Endometrial microvascular endothelial cells (primary cell): Measurements from ENCODE around the gene GJA1. TPM values are rescaled to one million over a fixed set of nuclear protein-coding genes. Genes with fewer than 3 reads are reported as not detected.
"Not testable (repeated sequence)": the region's sequence is repeated elsewhere in the genome, so short reads cannot be mapped to it uniquely, and the experiment has no call there.

ENCODE experiments used
- in situ Hi-C: cut with HindIII; loops from 2 replicates; pipeline ENCODE4 v1.10.0; 2017; ENCODE audit warnings: low sequenced_read_pairs, low pct_unique_long_range_greater_than_20kb; ENCODE audit errors: inconsistent ontology term
- total RNA-seq: library from RNA; depleted of rRNA; stranded (reverse); fragments of >200 nt; gene quantifications from one replicate; pipeline ENCODE4 v1.2.3, GENCODE V29; 2015; ENCODE audit errors: inconsistent ontology term

GJA1 gene
- total RNA-seq, 1 donor from 2014 or later = 116 TPM

GRCh38 chr6:121434037-121434770 is 1.2 kb upstream of the GJA1 start:
- in situ Hi-C loops = loop anchor here (10.0 kb wide), 2 partner anchors 231 to 411 kb away; no protein-coding TSS in a partner anchor

- in situ Hi-C loops = loop anchor here (10.0 kb wide), 2 partner anchors 228 to 408 kb away; no protein-coding TSS in a partner anchor
These were observed 920 bp downstream of the GJA1 start for GRCh38 chr6:121436274-121436857.

- in situ Hi-C loops = loop anchor here (10.0 kb wide), 2 partner anchors 228 to 408 kb away; no protein-coding TSS in a partner anchor
These were observed 1.8 kb downstream of the GJA1 start for GRCh38 chr6:121436960-121437850.

GRCh38 chr6:121437851-121438651 is 2.6 kb downstream of the GJA1 start:
- in situ Hi-C loops = loop anchor here (10.0 kb wide), 2 partner anchors 227 to 407 kb away; no protein-coding TSS in a partner anchor

GRCh38 chr6:121438869-121439268 is 3.4 kb downstream of the GJA1 start:
- in situ Hi-C loops = loop anchor here (10.0 kb wide), 2 partner anchors 226 to 406 kb away; no protein-coding TSS in a partner anchor

- in situ Hi-C loops = loop anchor here (10.0 kb wide), 2 partner anchors 225 to 405 kb away; no protein-coding TSS in a partner anchor
These were observed 4.0 kb downstream of the GJA1 start for GRCh38 chr6:121439475-121439874.

GRCh38 chr6:121439926-121440325 is 4.5 kb downstream of the GJA1 start:
- in situ Hi-C loops = loop anchor here (10.0 kb wide), 2 partner anchors 225 to 405 kb away; no protein-coding TSS in a partner anchor

GRCh38 chr6:121441477-121441876 is 6.0 kb downstream of the GJA1 start:
- in situ Hi-C loops = no loop called here

GRCh38 chr6:121442576-121442975 is 7.1 kb downstream of the GJA1 start:
- in situ Hi-C loops = no loop called here

- in situ Hi-C loops = no loop called here
These were observed 8.6 kb downstream of the GJA1 start for GRCh38 chr6:121443971-121444541.

- in situ Hi-C loops = not testable (repeated sequence)
These were observed 11.3 kb downstream of the GJA1 start for GRCh38 chr6:121446705-121447104.

- in situ Hi-C loops = not testable (repeated sequence)
These were observed 12.3 kb downstream of the GJA1 start for GRCh38 chr6:121447746-121448145.

- in situ Hi-C loops = not testable (repeated sequence)
These were observed 13.1 kb downstream of the GJA1 start for GRCh38 chr6:121448528-121448927.

GRCh38 chr6:121449331-121449730 is 13.9 kb downstream of the GJA1 start:
- in situ Hi-C loops = no loop called here

GRCh38 chr6:121450242-121450641 is 14.8 kb downstream of the GJA1 start:
- in situ Hi-C loops = no loop called here

GRCh38 chr6:121451250-121451649 is 15.8 kb downstream of the GJA1 start:
- in situ Hi-C loops = no loop called here

GRCh38 chr6:121453191-121453590 is 17.7 kb downstream of the GJA1 start:
- in situ Hi-C loops = no loop called here

GRCh38 chr6:121460170-121460569 is 24.7 kb downstream of the GJA1 start:
- in situ Hi-C loops = no loop called here
